Inferior parietal cortex (tissue), 1 donor: ENCODE measurements around the gene CHN1.
A peak's percentile ranks its signal among the peaks of the same experiment; 100 is the strongest.

Experiments
- DNase-seq: peaks from one replicate; pipeline ENCODE4 v3.0.0-alpha.2; 2016; ENCODE audit errors: extremely low spot score

CHN1 gene

DNA sequence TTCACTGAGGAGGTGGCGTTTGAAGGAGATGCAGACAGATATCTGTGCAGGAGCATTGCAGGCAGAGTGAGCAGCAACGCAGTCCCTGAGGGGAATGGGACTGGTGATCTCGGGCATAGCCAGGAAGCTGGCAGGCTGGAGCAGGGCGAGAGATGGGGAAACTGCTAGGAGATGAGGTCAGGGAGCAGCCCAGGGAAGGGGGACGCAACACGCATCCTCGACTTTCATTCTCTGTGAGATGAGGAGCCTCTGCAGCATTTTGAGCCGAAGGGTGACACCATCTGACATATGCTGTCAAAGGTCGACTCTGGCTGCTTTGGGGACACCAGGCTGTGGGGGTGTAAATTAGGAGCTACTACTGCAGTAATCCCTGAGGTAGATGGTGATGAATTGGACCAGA lies 236.6 kb downstream of the CHN1 start:
- DNase-seq: no peak

DNA sequence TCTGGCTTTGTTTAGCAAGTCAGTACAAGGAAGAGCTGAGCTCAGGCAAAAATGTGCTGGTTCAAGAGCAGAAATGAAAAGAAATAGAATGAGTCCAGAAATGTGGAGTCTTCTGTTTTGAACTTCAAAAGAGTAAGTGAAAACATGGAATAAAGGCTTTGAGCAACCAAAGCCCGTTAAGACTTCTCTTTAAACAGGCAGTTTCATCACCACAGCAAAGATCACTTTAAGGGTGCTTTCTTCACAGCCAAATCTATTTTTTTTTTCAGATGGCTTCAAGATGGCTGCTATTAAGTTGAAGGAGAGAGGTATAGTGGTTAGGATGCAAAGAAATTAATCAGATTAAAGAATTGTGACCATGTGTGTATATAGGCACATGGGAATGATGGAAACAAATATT lies 238.9 kb downstream of the CHN1 start:
- DNase-seq: no peak

DNA sequence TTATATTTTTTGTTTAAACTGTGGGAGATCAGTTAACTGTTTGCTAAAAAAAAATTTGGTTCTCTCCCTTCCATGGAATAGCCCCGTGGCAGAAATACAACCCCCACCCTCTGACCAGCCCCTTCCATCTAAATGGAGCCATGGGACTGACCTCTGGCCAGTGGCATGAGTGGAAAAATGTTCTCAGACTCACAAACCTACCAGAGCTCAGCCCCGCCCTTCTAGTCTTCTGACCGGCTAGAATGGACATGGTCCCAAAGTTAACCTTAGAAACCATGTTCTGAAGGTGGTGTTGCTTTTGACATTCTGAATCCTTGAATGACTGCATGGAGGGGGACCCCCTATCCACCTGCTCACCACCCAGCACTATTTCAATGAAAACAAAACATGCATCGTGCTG lies 239.6 kb downstream of the CHN1 start:
- DNase-seq: no peak

DNA sequence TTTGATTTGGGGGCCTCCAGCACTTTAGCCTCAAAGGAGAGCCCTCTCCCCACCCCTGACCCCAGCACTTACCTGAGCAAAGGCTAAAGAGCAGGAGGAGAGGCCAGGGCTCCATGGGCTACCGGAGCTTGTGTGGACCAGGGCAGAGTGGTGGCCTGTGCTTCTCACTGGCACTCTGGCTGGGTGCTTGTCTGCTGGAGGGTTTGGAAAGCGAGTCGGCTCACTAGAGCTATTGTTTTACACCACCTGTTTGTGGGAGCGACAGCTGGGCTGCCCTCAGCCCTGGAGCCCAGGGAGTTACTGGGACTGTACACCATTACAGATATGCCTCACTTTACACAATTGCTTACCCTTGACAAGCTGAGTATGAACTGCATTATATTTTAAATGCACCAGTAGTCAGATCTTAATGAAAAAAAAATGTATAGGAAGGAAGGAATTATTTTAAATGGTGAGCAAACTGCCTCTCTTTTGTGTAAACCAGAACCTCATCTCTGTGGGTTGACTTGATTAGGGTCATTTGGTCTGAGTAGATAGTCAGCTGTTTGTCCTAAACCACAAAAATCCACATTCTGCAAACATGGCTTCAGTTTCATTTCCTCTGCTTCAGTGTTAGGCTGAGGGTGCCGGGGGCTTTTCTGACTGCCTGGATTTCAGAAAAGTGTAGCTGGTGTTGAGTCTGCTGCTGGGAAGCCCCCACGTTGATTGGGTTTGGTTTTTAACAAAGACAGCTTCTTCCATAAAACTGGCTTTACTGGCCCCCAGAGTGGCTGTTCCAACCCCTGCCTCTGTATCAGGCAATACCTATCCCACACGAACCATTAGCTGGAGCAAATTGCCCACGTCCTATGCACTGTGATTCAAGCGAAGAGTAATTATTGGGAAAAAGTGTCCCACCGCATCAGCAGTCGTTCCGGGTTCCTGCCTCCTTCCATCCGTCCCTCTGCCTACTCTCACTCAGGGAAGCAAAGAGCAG lies 240.6 kb downstream of the CHN1 start, which contains the start of gene CHRNA1:
Gene CHRNA1, minus strand, starts transcription at position 193 of the 976 bp plus-strand sequence. Its CDS starts 78 bp downstream, at position 115.
- no peak for DNase-seq

DNA sequence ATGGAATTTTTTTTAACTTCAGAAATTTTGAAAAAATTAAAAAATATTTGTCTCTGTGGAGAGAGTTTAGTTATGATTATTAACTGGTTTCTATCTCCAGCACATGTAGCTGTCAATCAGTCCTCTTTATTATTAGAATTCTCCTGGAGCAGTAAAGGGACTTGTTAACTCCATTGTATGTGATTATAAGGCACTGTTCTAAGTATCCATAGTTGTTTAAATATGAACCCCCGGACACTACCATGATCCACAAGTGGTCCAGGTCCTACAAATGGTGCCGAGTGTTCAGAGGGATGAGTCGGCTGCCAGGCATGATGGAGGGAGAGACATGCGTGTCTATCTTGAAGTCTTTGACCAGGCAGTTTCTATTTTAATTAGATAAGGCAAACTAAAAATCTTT lies 241.4 kb downstream of the CHN1 start:
- DNase-seq: no peak

DNA sequence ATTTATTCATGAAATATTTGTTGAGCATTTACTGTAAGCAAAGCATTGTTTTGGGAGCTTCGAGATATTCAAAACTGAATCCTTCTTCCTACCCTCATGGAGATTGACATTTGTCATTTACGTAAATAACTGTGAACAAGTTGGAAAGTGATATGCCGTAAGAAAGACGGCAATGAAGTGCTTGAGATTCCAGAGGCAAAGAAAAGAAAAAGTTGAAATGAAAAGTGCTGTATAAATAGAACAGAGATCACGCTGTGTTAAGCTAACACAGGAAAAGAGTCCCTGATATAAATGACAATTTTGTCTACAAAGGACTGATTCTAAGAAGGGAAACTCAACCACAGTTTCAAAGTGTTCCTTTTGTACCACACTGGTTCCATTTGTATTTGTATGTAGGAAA lies 242.7 kb downstream of the CHN1 start:
- no peak for DNase-seq

DNA sequence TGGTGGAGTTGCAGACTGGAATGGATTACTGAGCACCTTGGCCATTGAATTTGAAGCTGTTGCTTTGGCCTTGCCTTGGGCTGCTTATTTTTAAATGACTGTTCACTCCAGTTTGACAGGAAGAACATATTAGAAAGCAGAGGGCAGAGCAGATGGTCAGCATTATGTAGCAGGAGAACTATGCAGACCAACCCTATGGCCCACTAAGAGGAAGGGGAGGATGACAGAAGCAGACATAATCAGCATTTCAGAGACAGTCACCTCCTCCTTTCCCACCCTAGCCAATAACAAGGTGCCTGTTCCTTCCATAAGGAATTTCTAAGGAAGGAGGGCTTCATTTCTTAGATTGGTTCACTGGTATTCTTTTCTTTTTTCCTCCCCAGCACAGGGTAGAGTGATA lies 243.3 kb downstream of the CHN1 start:
- no peak for DNase-seq

DNA sequence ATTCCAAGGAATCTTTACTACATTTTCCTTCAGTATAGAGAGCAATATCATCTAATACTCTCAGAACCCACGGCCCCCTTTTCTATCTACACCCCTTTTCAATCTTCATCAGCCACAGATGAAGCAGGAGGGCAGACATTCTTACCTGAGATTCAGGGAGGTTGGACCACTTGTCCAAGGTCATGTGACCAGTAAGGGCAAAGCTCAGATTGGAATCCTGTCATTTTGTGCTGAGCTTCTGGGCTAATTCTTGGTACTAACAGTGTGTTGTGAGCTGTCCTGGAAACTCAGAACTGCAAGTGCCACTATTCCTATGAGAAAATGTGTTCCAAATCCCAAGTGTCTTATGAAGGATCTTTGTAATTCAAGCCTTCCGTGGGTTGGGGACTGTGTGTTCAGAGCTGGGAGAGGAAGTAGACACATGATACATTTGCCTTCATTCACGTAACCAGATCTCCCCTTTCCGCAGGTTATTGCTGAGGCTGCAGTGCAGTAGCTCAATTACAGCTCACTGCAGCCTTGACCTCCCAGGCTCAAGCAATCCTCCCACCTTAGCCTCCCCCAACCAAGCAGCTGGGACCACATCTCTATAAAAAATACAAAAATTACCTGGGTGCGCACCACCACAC lies 244.2 kb downstream of the CHN1 start:
- DNase-seq: no peak

DNA sequence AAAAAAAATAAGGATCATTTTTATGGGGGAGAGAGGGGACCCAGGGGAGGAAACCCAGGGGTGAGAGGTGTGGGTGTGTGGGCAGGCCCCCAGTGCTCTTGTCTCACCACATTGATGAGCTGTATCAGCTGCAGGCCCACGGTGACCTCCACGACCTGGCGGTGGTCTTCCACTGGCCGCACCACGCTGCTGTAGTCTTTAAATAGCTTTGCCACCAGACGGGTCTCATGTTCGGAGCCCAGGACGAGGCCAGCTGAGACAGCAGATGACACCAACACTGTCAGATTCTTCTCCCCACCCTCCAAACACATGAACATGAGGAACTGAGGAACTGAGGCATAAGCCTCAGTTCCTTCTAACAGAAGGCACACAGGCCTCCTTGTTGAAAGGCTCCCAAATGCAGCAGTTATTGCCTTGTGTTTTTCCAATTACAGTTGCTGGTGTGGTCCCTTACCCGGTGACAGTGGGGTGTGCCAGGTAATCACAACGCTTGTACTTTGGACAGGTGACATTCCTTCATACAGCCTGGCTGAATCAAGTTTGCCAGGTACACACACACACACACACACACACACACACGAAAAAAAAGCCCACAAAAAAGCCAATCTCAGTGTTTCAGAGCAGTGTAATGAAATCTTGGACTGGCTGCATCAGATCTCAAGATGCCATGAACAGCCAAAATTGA lies 245.7 kb downstream of the CHN1 start:
- no peak for DNase-seq

DNA sequence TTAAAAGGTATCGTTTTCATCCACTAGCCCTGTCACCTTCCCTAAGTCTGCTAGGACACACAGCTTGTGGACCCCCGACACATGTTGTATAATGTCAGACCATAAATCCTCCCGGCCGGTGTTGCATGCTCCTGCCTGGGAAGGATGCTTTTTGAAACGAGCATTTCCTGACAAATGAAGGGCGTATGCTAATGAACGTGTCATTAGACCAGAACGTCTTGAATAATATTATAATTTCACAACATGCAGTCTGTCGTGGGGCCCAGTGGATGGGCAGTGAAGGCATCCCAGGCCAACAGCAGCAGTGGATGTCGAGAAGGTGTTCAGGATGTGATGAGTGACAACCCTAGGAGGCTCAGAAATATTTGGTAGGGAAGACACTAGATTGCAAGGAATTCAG lies 248.4 kb downstream of the CHN1 start:
- DNase-seq: no peak

DNA sequence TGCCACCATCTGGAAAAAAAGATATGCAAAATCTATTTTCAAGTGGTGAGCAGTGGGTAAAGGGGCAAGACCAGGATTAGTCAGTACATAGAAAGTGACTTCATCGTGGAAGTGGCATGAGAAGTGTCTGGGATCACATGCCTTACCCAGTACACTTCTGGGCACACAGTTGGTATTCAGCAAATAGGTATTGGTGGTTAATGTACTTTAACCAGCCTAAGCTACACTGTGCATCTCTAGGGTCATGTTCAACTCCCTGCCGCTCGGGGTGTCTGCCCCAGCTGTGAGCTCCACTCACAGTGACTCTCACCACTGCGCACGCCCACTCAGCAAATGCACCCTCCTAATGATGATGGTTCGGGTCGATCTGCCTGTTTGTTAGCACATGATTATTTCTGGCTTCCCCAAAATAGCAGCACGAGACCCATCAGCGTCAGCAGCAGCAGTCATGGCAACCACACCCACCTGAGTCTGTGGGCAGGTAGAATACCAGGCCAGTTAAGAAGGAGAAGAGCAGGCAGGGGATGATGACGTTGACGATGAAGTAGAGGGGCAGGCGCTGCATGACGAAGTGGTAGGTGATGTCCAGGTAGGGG lies 252.0 kb downstream of the CHN1 start:
- no peak for DNase-seq

DNA sequence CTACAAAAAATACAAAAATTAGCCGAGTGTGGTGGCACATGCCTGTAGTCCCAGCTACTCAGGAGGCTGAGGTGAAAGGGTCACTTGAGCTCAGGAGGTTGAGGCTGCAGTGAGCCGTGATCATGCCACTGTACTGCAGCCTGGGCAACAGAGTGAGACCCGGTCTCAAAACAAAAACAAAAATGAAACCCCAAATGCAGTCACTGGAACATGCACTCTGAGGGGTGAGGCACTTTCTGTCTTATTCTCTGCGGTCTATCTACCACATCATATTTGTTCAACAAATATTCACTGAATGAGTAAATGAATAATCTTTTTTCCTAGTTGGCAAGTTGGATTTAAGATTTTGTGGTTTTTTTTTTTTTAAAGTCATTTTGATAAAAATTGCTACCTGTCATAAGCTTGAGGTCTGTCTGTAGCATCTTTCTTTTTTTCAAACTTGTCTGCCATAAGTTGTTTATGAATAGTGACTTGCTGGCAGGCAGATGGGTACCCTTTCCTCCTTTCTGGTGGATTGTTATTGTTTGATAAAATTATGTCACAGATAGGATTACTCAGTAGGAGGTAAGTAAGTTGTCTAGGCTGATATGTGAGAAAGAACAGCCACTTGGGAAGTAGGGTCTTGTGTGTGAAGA lies 252.7 kb downstream of the CHN1 start:
- DNase-seq: no peak

DNA sequence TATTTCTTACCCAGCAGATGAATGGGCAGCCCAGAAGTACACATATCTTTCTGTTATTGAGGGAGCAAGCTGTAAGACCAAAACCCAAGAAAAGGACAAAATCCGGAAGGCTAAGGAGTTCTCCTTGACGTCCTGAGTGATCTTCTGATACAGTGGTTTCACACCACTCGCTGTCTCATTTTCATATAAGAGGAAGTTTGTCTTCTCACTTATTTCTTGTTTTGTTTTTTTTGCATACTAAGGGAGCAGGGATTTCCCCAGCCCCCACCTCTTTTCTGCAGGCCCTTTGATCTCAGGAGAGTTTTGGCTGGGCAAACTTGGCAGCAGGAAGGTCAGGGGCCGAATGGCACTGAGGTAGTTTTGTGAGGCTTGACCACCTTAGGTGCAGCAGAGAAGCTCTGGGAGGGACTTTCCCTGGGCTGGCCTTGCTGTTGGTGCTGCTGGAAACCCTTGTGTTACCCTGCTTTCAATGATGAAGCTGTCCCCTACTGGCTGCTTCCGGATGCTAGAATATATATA lies 254.2 kb downstream of the CHN1 start:
- DNase-seq: no peak

DNA sequence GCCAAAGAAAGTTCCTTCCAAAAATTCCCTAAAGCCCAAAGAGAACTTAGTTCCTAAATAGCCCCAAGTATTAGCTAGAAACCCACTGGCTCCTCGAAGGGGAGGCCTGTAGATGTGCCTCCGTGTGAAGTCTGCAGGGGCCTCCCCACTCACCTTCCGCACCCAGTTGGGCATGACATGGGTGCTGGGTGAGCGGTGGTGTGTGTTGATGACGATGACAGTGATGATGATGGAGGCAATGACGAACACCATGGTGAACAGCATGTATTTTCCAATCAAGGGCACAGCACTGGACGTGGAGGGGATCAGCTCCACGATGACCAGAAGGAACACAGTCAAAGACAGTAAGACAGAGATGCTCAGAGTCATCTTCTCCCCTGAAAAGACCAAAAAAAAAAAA lies 255.4 kb downstream of the CHN1 start:
- DNase-seq: no peak

DNA sequence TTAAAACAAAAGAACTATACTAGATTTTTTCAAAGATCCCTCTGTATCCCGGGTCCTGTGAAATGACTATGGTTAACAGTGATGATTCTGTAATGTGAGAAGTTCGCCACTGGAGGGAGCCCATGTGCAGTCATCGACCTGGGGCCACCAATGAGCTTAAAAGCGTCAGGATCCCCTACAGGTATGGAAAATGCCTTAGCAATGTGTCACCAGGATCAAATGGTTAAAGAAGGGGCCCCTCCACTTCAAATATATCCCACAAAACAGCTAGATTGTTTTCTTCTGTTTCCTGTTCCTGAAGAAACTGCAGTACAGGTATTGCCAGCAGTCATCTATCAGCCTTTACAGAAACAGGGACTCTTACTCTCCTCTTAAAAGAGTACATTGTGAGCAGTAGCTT lies 256.2 kb downstream of the CHN1 start:
- DNase-seq: peak; percentile 88
